ENCODE results near the gene SERPINB10.

Gene SERPINB10

GRCh38 chr18:63869851-63870250 is 37.9 kb upstream of the SERPINB10 start:
- TF ChIP-seq SUZ12 (IDR thresholded peaks at IDR 0.05; ENCODE audit: extremely low read depth, insufficient read depth, insufficient read length) (no peak), ZNF274 (IDR thresholded peaks at IDR 0.05; ENCODE audit: low read depth, low read length) (no peak), YY1 (IDR thresholded peaks at IDR 0.05; ENCODE audit: insufficient read depth, insufficient read length) (no peak)
- no peaks in the 10 kb centered on the region for H3K9me3 ChIP-seq (ENCODE audit: insufficient read depth, low read length)
- DNase-seq (ENCODE audit: low read depth, low spot score) = no peak
- no peaks in the 10 kb centered on the region for H3K4me1 ChIP-seq (ENCODE audit: insufficient read depth, insufficient read length)
- no peaks in the 10 kb centered on the region for H3K36me3 ChIP-seq (ENCODE audit: insufficient read depth, insufficient read length, low read length)
- H3K27me3 ChIP-seq (ENCODE audit: insufficient read depth, insufficient read length) = no peaks in the 10 kb centered on the region
- H3K4me3 ChIP-seq (ENCODE audit: insufficient read length, low read depth) = no peak overlapping the region
- no peak overlapping the region for H3K9ac ChIP-seq (ENCODE audit: insufficient read length, low read depth)

GRCh38 chr18:63871836-63872235 is 35.9 kb upstream of the SERPINB10 start:
- Histone ChIP-seq H3K9me3 (ENCODE audit: insufficient read depth, low read length) (no peaks in the 10 kb centered on the region), H3K36me3 (ENCODE audit: insufficient read depth, insufficient read length, low read length) (no peaks in the 10 kb centered on the region), H3K9ac (ENCODE audit: insufficient read length, low read depth) (no peak overlapping the region), H3K4me1 (ENCODE audit: insufficient read depth, insufficient read length) (no peaks in the 10 kb centered on the region), H3K4me3 (ENCODE audit: insufficient read length, low read depth) (no peak overlapping the region), H3K27me3 (ENCODE audit: insufficient read depth, insufficient read length) (no peaks in the 10 kb centered on the region)
- DNase-seq (ENCODE audit: low read depth, low spot score) = no peak
- no peak for TF ChIP-seq SUZ12 (IDR thresholded peaks at IDR 0.05; ENCODE audit: extremely low read depth, insufficient read depth, insufficient read length)
- no peak for TF ChIP-seq YY1 (IDR thresholded peaks at IDR 0.05; ENCODE audit: insufficient read depth, insufficient read length)
- TF ChIP-seq ZNF274 (IDR thresholded peaks at IDR 0.05; ENCODE audit: low read depth, low read length) = no peak

- H3K9ac ChIP-seq (ENCODE audit: insufficient read length, low read depth) = no peak overlapping the region
- TF ChIP-seq YY1 (IDR thresholded peaks at IDR 0.05; ENCODE audit: insufficient read depth, insufficient read length) = no peak
- TF ChIP-seq ZNF274 (IDR thresholded peaks at IDR 0.05; ENCODE audit: low read depth, low read length) = no peak
- TF ChIP-seq SUZ12 (IDR thresholded peaks at IDR 0.05; ENCODE audit: extremely low read depth, insufficient read depth, insufficient read length) = no peak
- no peaks in the 10 kb centered on the region for H3K27me3 ChIP-seq (ENCODE audit: insufficient read depth, insufficient read length)
- no peaks in the 10 kb centered on the region for H3K9me3 ChIP-seq (ENCODE audit: insufficient read depth, low read length)
- H3K4me3 ChIP-seq (ENCODE audit: insufficient read length, low read depth) = no peak overlapping the region
- no peaks in the 10 kb centered on the region for H3K4me1 ChIP-seq (ENCODE audit: insufficient read depth, insufficient read length)
- no peak for DNase-seq (ENCODE audit: low read depth, low spot score)
- no peaks in the 10 kb centered on the region for H3K36me3 ChIP-seq (ENCODE audit: insufficient read depth, insufficient read length, low read length)
Measured at GRCh38 chr18:63872586-63872985, 35.2 kb upstream of the SERPINB10 start.

GRCh38 chr18:63878343-63878742 is 29.4 kb upstream of the SERPINB10 start:
- DNase-seq (ENCODE audit: low read depth, low spot score) = no peak
- Histone ChIP-seq H3K4me1 (ENCODE audit: insufficient read depth, insufficient read length) (no peaks in the 10 kb centered on the region), H3K4me3 (ENCODE audit: insufficient read length, low read depth) (no peak overlapping the region), H3K27me3 (ENCODE audit: insufficient read depth, insufficient read length) (no peaks in the 10 kb centered on the region), H3K9ac (ENCODE audit: insufficient read length, low read depth) (no peak overlapping the region), H3K9me3 (ENCODE audit: insufficient read depth, low read length) (no peaks in the 10 kb centered on the region), H3K36me3 (ENCODE audit: insufficient read depth, insufficient read length, low read length) (no peaks in the 10 kb centered on the region)
- TF ChIP-seq SUZ12 (IDR thresholded peaks at IDR 0.05; ENCODE audit: extremely low read depth, insufficient read depth, insufficient read length) (no peak), YY1 (IDR thresholded peaks at IDR 0.05; ENCODE audit: insufficient read depth, insufficient read length) (no peak)

GRCh38 chr18:63878925-63879324 is 28.8 kb upstream of the SERPINB10 start:
- DNase-seq (ENCODE audit: low read depth, low spot score) = no peak
- no peaks in the 10 kb centered on the region for H3K4me1 ChIP-seq (ENCODE audit: insufficient read depth, insufficient read length)
- H3K9ac ChIP-seq (ENCODE audit: insufficient read length, low read depth) = no peak overlapping the region
- TF ChIP-seq SUZ12 (IDR thresholded peaks at IDR 0.05; ENCODE audit: extremely low read depth, insufficient read depth, insufficient read length) = no peak
- no peak for TF ChIP-seq YY1 (IDR thresholded peaks at IDR 0.05; ENCODE audit: insufficient read depth, insufficient read length)
- TF ChIP-seq ZNF274 (IDR thresholded peaks at IDR 0.05; ENCODE audit: low read depth, low read length) = no peak
- no peaks in the 10 kb centered on the region for H3K27me3 ChIP-seq (ENCODE audit: insufficient read depth, insufficient read length)
- H3K4me3 ChIP-seq (ENCODE audit: insufficient read length, low read depth) = no peak overlapping the region
- no peaks in the 10 kb centered on the region for H3K36me3 ChIP-seq (ENCODE audit: insufficient read depth, insufficient read length, low read length)
- no peaks in the 10 kb centered on the region for H3K9me3 ChIP-seq (ENCODE audit: insufficient read depth, low read length)

GRCh38 chr18:63879709-63880108 is 28.0 kb upstream of the SERPINB10 start:
- H3K27me3 ChIP-seq (ENCODE audit: insufficient read depth, insufficient read length) = no peaks in the 10 kb centered on the region
- no peak overlapping the region for H3K9ac ChIP-seq (ENCODE audit: insufficient read length, low read depth)
- no peak for DNase-seq (ENCODE audit: low read depth, low spot score)

GRCh38 chr18:63881851-63882250 is 25.9 kb upstream of the SERPINB10 start:
- no peak overlapping the region for H3K4me3 ChIP-seq (ENCODE audit: insufficient read length, low read depth)
- no peaks in the 10 kb centered on the region for H3K36me3 ChIP-seq (ENCODE audit: insufficient read depth, insufficient read length, low read length)
- no peak for TF ChIP-seq YY1 (IDR thresholded peaks at IDR 0.05; ENCODE audit: insufficient read depth, insufficient read length)
- no peak for TF ChIP-seq ZNF274 (IDR thresholded peaks at IDR 0.05; ENCODE audit: low read depth, low read length)
- no peak for TF ChIP-seq SUZ12 (IDR thresholded peaks at IDR 0.05; ENCODE audit: extremely low read depth, insufficient read depth, insufficient read length)
- DNase-seq (ENCODE audit: low read depth, low spot score) = no peak
- H3K4me1 ChIP-seq (ENCODE audit: insufficient read depth, insufficient read length) = no peaks in the 10 kb centered on the region
- no peaks in the 10 kb centered on the region for H3K9me3 ChIP-seq (ENCODE audit: insufficient read depth, low read length)
- no peak overlapping the region for H3K9ac ChIP-seq (ENCODE audit: insufficient read length, low read depth)
- no peaks in the 10 kb centered on the region for H3K27me3 ChIP-seq (ENCODE audit: insufficient read depth, insufficient read length)

More at GRCh38 chr18:63879709-63880108, 28.0 kb upstream of the SERPINB10 start:
- Histone ChIP-seq H3K9me3 (ENCODE audit: insufficient read depth, low read length) (no peaks in the 10 kb centered on the region), H3K36me3 (ENCODE audit: insufficient read depth, insufficient read length, low read length) (no peaks in the 10 kb centered on the region), H3K4me3 (ENCODE audit: insufficient read length, low read depth) (no peak overlapping the region), H3K4me1 (ENCODE audit: insufficient read depth, insufficient read length) (no peaks in the 10 kb centered on the region)
- TF ChIP-seq SUZ12 (IDR thresholded peaks at IDR 0.05; ENCODE audit: extremely low read depth, insufficient read depth, insufficient read length) (no peak), ZNF274 (IDR thresholded peaks at IDR 0.05; ENCODE audit: low read depth, low read length) (no peak), YY1 (IDR thresholded peaks at IDR 0.05; ENCODE audit: insufficient read depth, insufficient read length) (no peak)
